NCI-H345 treated with DMSO at 0.1 percent for 48 hours (cell line): Measurements from ENCODE around the gene MAGED4.
"Not testable (repeated sequence)": the region's sequence is repeated elsewhere in the genome, so short reads cannot be mapped to it uniquely, and the experiment has no call there.

Source experiments
- DNase-seq: peaks from one replicate; lab custom pipeline; 2025; ENCODE audit not compliant: unreplicated experiment; lab: John Stamatoyannopoulos, UW

MAGED4 gene

GRCh38 chrX:52184440-52185077 is at the start of gene MAGED4:
Gene MAGED4 (plus strand): TSS chrX:52184888. CDS start chrX:52185923, 1,035 bp downstream.
- DNase-seq: not testable (repeated sequence)

- DNase-seq: no peak
These were observed 45.7 kb upstream of the MAGED4 start for GRCh38 chrX:52138830-52139544.

GRCh38 chrX:52139545-52139895 is 45.2 kb upstream of the MAGED4 start:
- no peak for DNase-seq

- DNase-seq: no peak
These were observed 44.7 kb upstream of the MAGED4 start for GRCh38 chrX:52140020-52140419.

GRCh38 chrX:52150667-52151066 is 34.0 kb upstream of the MAGED4 start:
- not testable (repeated sequence) for DNase-seq

- DNase-seq: not testable (repeated sequence)
These were observed 24.5 kb upstream of the MAGED4 start for GRCh38 chrX:52160140-52160539.

- DNase-seq: no peak
These were observed 17.8 kb upstream of the MAGED4 start for GRCh38 chrX:52166840-52167239.

- DNase-seq: not testable (repeated sequence)
These were observed 13.6 kb upstream of the MAGED4 start for GRCh38 chrX:52171055-52171454.

GRCh38 chrX:52185078-52185453 is 378 bp downstream of the MAGED4 start:
- not testable (repeated sequence) for DNase-seq

GRCh38 chrX:52211405-52211804 is 26.7 kb downstream of the MAGED4 start:
- not testable (repeated sequence) for DNase-seq

- DNase-seq: no peak
These were observed 28.6 kb downstream of the MAGED4 start for GRCh38 chrX:52213276-52213675.

- DNase-seq: no peak
These were observed 31.9 kb downstream of the MAGED4 start for GRCh38 chrX:52216541-52216940.

GRCh38 chrX:52217494-52218160 is 32.9 kb downstream of the MAGED4 start:
- DNase-seq: no peak

GRCh38 chrX:52220936-52221335 is 36.2 kb downstream of the MAGED4 start:
- DNase-seq: no peak
